HEK293 (cell line): ENCODE data around the gene MYH6.
"Not testable (repeated sequence)": the region's sequence is repeated elsewhere in the genome, so short reads cannot be mapped to it uniquely, and the experiment has no call there.

Experiments
- TF ChIP-seq, protein P1 (sequence below): fragments of 450-650 bp; formaldehyde crosslinking; IDR thresholded peaks from 2 replicates; pipeline ENCODE4 v1.5.1; 2016; ENCODE audit warnings: missing biosample characterization, missing genetic modification characterization
- TF ChIP-seq, protein P2 (sequence below): fragments of 450-650 bp; formaldehyde crosslinking; IDR thresholded peaks from 2 replicates; pipeline ENCODE4 v1.5.1; 2016; ENCODE audit warnings: missing biosample characterization, missing genetic modification characterization

DNA sequence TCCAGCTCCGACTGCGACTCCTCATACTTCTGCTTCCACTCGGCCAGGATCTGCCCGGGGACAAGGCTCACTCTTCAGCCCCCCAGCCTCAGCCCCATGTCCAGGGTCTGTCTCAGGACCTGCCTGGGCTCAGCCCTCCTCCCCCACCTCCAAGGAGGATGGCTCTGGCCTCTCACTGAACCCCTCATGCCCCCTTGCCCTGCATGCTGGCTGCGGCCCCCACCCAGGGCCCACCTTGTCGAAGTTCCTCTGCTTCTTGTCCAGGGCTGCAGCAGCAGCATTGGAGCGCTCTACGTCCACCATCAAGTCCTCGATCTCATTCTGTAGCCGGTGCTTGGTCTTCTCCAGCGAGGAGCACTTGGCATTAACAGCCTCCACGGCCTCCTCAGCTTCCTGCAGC is 9.2 kb upstream of the MYH6 start:
- TF ChIP-seq, protein P1, sequence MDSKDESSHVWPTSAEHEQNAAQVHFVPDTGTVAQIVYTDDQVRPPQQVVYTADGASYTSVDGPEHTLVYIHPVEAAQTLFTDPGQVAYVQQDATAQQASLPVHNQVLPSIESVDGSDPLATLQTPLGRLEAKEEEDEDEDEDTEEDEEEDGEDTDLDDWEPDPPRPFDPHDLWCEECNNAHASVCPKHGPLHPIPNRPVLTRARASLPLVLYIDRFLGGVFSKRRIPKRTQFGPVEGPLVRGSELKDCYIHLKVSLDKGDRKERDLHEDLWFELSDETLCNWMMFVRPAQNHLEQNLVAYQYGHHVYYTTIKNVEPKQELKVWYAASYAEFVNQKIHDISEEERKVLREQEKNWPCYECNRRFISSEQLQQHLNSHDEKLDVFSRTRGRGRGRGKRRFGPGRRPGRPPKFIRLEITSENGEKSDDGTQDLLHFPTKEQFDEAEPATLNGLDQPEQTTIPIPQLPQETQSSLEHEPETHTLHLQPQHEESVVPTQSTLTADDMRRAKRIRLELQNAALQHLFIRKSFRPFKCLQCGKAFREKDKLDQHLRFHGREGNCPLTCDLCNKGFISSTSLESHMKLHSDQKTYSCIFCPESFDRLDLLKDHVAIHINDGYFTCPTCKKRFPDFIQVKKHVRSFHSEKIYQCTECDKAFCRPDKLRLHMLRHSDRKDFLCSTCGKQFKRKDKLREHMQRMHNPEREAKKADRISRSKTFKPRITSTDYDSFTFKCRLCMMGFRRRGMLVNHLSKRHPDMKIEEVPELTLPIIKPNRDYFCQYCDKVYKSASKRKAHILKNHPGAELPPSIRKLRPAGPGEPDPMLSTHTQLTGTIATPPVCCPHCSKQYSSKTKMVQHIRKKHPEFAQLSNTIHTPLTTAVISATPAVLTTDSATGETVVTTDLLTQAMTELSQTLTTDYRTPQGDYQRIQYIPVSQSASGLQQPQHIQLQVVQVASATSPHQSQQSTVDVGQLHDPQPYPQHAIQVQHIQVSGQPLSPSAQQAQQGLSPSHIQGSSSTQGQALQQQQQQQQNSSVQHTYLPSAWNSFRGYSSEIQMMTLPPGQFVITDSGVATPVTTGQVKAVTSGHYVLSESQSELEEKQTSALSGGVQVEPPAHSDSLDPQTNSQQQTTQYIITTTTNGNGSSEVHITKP (tag by site-specific recombination): not testable (repeated sequence)
- TF ChIP-seq, protein P2, sequence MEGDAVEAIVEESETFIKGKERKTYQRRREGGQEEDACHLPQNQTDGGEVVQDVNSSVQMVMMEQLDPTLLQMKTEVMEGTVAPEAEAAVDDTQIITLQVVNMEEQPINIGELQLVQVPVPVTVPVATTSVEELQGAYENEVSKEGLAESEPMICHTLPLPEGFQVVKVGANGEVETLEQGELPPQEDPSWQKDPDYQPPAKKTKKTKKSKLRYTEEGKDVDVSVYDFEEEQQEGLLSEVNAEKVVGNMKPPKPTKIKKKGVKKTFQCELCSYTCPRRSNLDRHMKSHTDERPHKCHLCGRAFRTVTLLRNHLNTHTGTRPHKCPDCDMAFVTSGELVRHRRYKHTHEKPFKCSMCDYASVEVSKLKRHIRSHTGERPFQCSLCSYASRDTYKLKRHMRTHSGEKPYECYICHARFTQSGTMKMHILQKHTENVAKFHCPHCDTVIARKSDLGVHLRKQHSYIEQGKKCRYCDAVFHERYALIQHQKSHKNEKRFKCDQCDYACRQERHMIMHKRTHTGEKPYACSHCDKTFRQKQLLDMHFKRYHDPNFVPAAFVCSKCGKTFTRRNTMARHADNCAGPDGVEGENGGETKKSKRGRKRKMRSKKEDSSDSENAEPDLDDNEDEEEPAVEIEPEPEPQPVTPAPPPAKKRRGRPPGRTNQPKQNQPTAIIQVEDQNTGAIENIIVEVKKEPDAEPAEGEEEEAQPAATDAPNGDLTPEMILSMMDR (tag by site-specific recombination): not testable (repeated sequence)
